Activated T-cell treated with anti-CD3 and anti-CD28 coated beads, Interleukin-2, amount 50 U/mL, for 48 hours (primary cell): ENCODE results near the gene DUSP7.
A peak's percentile ranks its signal among the peaks of the same experiment; 100 is the strongest.

Source experiments
- DNase-seq, 2 experiments: peaks; one replicate each; pipeline ENCODE4 v3.0.0-alpha.2; 2020

The DUSP7 gene

GRCh38 chr3:52056521-52056967 is at the start of gene DUSP7:
Gene DUSP7 (minus strand): TSS chr3:52056571. CDS start chr3:52056366, 205 bp downstream.
- peak; percentile 80 to 83 for DNase-seq

GRCh38 chr3:52104684-52105640 is 48.6 kb upstream of the DUSP7 start:
- DNase-seq, result no peak

- DNase-seq, result no peak
Observed at GRCh38 chr3:52102934-52103333, 46.6 kb upstream of the DUSP7 start.

- no peak for DNase-seq
Observed at GRCh38 chr3:52099001-52099401, 42.6 kb upstream of the DUSP7 start.

GRCh38 chr3:52097851-52098507 is 41.6 kb upstream of the DUSP7 start:
- no peak for DNase-seq

- no peak for DNase-seq
Observed at GRCh38 chr3:52095990-52096775, 39.8 kb upstream of the DUSP7 start.

GRCh38 chr3:52094571-52095485 is 38.5 kb upstream of the DUSP7 start:
- DNase-seq, result no peak

- no peak for DNase-seq
Observed at GRCh38 chr3:52093756-52094545, 37.6 kb upstream of the DUSP7 start.

GRCh38 chr3:52092891-52093290 is 36.5 kb upstream of the DUSP7 start:
- no peak for DNase-seq

- no peak for DNase-seq
Observed at GRCh38 chr3:52092271-52092660, 35.9 kb upstream of the DUSP7 start.

- DNase-seq, result no peak
Observed at GRCh38 chr3:52091586-52092270, 35.4 kb upstream of the DUSP7 start.

- no peak for DNase-seq
Observed at GRCh38 chr3:52090933-52091468, 34.6 kb upstream of the DUSP7 start.

- no peak for DNase-seq
Observed at GRCh38 chr3:52090131-52090932, 34.0 kb upstream of the DUSP7 start.

GRCh38 chr3:52089691-52090090 is 33.3 kb upstream of the DUSP7 start:
- no peak for DNase-seq

- no peak for DNase-seq
Observed at GRCh38 chr3:52088445-52089367, 32.3 kb upstream of the DUSP7 start.

GRCh38 chr3:52087731-52088130 is 31.4 kb upstream of the DUSP7 start:
- no peak for DNase-seq

- no peak for DNase-seq
Observed at GRCh38 chr3:52086976-52087663, 30.7 kb upstream of the DUSP7 start.

- no peak for DNase-seq
Observed at GRCh38 chr3:52086461-52086860, 30.1 kb upstream of the DUSP7 start.
